Measurements from ENCODE around the gene MAFG.
"Not testable (repeated sequence)": the region's sequence is repeated elsewhere in the genome, so short reads cannot be mapped to it uniquely, and the experiment has no call there.

The MAFG gene

DNA sequence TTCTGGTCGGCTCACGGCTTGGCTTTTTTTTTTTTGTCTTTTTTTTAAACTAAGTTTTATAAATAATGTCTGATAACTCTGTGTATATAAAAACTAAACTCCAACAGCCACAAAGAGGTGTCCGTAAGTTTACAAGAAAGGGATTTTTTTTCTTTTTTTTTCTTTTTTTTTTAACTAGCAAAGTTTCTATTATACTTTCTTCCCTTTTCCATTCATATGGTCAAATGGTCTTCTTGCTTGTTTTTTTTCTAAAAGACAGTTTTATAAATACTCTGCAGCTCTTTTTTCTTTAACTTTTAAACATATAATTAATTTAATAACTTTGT, 6.0 kb downstream of the MAFG start:
- H3K4me1 ChIP-seq = peaks cover 31% of the 10 kb centered on the region

DNA sequence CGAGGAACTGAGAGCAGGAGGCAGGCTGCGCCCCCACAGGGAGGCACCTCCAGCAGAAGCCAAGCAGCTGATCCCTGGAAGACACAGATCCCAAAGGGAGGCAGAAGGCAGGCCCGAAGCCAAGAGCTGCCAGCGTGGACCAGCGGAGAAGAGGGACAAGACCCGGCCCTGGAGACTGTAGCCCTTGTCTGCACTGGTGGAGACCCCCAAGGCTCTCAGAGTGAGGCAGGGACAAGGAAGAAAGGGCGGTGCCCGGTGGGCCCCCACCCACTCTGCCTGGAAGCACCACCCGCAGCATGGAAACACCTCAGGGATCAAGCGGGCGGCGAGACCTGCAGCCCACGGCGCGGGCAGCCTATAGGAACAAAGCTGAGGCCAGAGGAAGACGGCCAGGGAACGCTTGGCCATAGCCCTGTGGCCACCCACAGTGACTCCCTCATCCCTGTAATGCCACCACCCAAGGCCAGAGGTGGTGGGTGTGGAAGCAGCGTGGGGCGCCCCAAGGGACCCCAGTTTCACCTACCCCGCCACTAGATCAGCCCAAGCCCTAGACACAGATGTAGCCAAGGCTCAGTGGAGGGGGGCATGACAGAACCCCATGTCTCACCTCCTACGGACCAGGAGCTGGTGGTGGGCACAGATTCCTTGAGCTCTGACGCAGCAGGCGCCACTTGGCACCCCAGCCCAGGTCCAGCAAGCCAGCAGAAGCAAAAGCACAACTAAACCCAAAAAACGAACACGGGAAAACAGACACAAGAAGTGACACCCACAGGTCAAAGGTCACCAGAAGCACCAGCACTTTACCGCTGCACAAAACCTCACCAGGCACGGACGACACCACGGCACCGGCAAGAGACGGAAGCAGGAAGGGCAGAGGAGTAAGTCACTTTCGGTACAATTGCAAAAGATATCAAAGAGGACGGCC, 6.7 kb downstream of the MAFG start:
- H3K4me3 ChIP-seq (ENCODE audit: low read depth, low read length) = no peak overlapping the region
- no peaks in the 10 kb centered on the region for H3K9me3 ChIP-seq (ENCODE audit: control insufficient read depth, low read length)
- H3K27me3 ChIP-seq (ENCODE audit: control insufficient read depth, insufficient read depth, low read length) = no peaks in the 10 kb centered on the region
- peaks cover 52% of the 10 kb centered on the region for H3K79me2 ChIP-seq
- TF ChIP-seq, protein P1, sequence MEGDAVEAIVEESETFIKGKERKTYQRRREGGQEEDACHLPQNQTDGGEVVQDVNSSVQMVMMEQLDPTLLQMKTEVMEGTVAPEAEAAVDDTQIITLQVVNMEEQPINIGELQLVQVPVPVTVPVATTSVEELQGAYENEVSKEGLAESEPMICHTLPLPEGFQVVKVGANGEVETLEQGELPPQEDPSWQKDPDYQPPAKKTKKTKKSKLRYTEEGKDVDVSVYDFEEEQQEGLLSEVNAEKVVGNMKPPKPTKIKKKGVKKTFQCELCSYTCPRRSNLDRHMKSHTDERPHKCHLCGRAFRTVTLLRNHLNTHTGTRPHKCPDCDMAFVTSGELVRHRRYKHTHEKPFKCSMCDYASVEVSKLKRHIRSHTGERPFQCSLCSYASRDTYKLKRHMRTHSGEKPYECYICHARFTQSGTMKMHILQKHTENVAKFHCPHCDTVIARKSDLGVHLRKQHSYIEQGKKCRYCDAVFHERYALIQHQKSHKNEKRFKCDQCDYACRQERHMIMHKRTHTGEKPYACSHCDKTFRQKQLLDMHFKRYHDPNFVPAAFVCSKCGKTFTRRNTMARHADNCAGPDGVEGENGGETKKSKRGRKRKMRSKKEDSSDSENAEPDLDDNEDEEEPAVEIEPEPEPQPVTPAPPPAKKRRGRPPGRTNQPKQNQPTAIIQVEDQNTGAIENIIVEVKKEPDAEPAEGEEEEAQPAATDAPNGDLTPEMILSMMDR (IDR thresholded peaks at IDR 0.05) = no peak
- H3K36me3 ChIP-seq (ENCODE audit: control insufficient read depth, insufficient read depth, low read length) = no peaks in the 10 kb centered on the region
- no peak overlapping the region for H3K4me2 ChIP-seq (ENCODE audit: low read length)
- H3K4me1 ChIP-seq = peaks cover 31% of the 10 kb centered on the region
- no peak overlapping the region for H3K27ac ChIP-seq
- H2AFZ ChIP-seq = no peak overlapping the region
- H3K9ac ChIP-seq = no peak overlapping the region

More for the DNA sequence above, 6.0 kb downstream of the MAFG start:
- Histone ChIP-seq H3K9me3 (ENCODE audit: control insufficient read depth, low read length) (no peaks in the 10 kb centered on the region), H3K36me3 (ENCODE audit: control insufficient read depth, insufficient read depth, low read length) (no peaks in the 10 kb centered on the region), H3K27ac (no peak overlapping the region), H3K4me3 (ENCODE audit: low read depth, low read length) (no peak overlapping the region), H3K4me2 (ENCODE audit: low read length) (no peak overlapping the region), H3K27me3 (ENCODE audit: control insufficient read depth, insufficient read depth, low read length) (no peaks in the 10 kb centered on the region), H2AFZ (no peak overlapping the region), H3K9ac (no peak overlapping the region), H3K79me2 (peaks cover 51% of the 10 kb centered on the region)
- TF ChIP-seq, protein P1 (IDR thresholded peaks at IDR 0.05) = no peak

GRCh38 chr17:81918832-81919545, 8.5 kb downstream of the MAFG start:
- Histone ChIP-seq H3K4me2 (ENCODE audit: low read length) (no peak overlapping the region), H2AFZ (no peak overlapping the region), H3K79me2 (peaks cover 65% of the 10 kb centered on the region), H3K9me3 (ENCODE audit: control insufficient read depth, low read length) (no peaks in the 10 kb centered on the region), H3K27me3 (ENCODE audit: control insufficient read depth, insufficient read depth, low read length) (no peaks in the 10 kb centered on the region), H3K9ac (no peak overlapping the region), H3K27ac (no peak overlapping the region), H3K36me3 (ENCODE audit: control insufficient read depth, insufficient read depth, low read length) (no peaks in the 10 kb centered on the region), H3K4me1 (peaks cover 21% of the 10 kb centered on the region), H3K4me3 (ENCODE audit: low read depth, low read length) (no peak overlapping the region)
- TF ChIP-seq, protein P1 (IDR thresholded peaks at IDR 0.05) = no peak

GRCh38 chr17:81918333-81918669, 9.2 kb downstream of the MAFG start:
- H3K36me3 ChIP-seq (ENCODE audit: control insufficient read depth, insufficient read depth, low read length); H3K9ac ChIP-seq; H2AFZ ChIP-seq; H3K27me3 ChIP-seq (ENCODE audit: control insufficient read depth, insufficient read depth, low read length); H3K9me3 ChIP-seq (ENCODE audit: control insufficient read depth, low read length): not testable (repeated sequence)
- H3K27ac ChIP-seq = peak overlapping the region; percentile 6
- H3K79me2 ChIP-seq = peaks cover 65% of the 10 kb centered on the region
- H3K4me2 ChIP-seq (ENCODE audit: low read length) = peak overlapping the region; percentile 67
- peaks cover 16% of the 10 kb centered on the region for H3K4me1 ChIP-seq
- peak overlapping the region; percentile 59 for H3K4me3 ChIP-seq (ENCODE audit: low read depth, low read length)

DNA sequence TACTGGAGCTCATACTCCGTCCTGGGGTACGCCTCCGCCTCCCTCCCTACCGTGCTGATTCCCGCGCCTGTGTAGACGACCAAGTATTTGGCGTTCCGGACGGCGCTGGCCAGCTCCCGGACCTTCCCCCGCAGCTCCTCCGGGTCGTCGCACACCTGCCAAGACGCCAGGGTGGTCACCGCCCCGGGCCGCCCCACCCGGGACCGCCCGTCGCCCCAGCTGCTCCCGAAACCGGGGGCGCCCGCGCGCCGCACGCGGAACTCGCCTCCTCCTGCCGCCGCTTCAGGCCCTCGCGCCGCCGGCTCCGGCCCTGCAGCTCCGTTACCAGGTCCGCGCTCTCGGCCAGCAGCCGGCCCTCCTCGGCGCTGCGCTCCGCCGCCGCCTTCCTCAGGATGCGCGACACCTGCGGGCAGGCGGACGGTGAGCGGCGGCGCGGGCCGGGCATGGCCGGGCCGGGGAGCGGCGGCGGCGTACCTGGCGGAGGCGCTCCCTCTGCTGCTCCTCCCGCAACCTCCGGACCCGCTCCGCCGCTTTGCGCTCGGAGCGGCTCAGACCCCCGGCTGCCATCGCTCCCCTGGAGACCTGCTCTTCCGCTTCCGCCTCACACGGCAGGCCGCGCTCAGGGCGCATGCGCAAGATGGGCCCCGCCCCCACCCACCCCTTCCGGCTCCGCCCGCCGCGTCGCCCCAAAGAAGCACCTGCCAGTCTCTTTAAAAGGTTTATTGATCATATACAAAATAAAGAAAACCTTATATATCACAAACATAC, 9.8 kb downstream of the MAFG start, which contains the start of gene SIRT7:
Gene SIRT7 (minus strand): TSS at position 612 of the 768 bp plus-strand sequence. CDS start 45 bp downstream, at position 567.
- Histone ChIP-seq H3K27me3 (ENCODE audit: control insufficient read depth, insufficient read depth, low read length) (no peaks in the 10 kb centered on the region), H3K4me2 (ENCODE audit: low read length) (peak within 1 kb of the TSS; percentile 78), H3K79me2 (peaks cover 64% of the 10 kb centered on the region), H3K9ac (no peak within 1 kb of the TSS), H3K9me3 (ENCODE audit: control insufficient read depth, low read length) (no peaks in the 10 kb centered on the region), H3K27ac (peak within 1 kb of the TSS; percentile 6), H3K4me3 (ENCODE audit: low read depth, low read length) (peak within 1 kb of the TSS; percentile 59), H3K4me1 (peaks cover 13% of the 10 kb centered on the region), H3K36me3 (ENCODE audit: control insufficient read depth, insufficient read depth, low read length) (no peaks in the 10 kb centered on the region), H2AFZ (peak within 1 kb of the TSS; percentile 63)
- TF ChIP-seq, protein P1 (IDR thresholded peaks at IDR 0.05) = no peak
